IMR-90 (cell line): ENCODE measurements around the gene CAMSAP3. TPM values are rescaled to one million over a fixed set of nuclear protein-coding genes. Genes with fewer than 3 reads are reported as not detected.

Source experiments
- ATAC-seq: fragments of 200-7000 bp; cut with Tn5 transposase; 2 replicates; pipeline ENCODE4 v1.9.1; 2020; ENCODE audit warnings: low read depth, mild to moderate bottlenecking, moderate library complexity
- BruUV-seq: library from RNA; stranded (reverse); fragments of 400-500 nt; replicated peaks from 2 replicates; lab custom pipeline; 2021; lab: Mats Ljungman, UMichigan
- CTCF ChIA-PET: fragments of 300-600 bp; formaldehyde crosslinking; extraction: SDS; loops from one replicate; lab custom pipeline; 2021; ENCODE audit warnings: antibody characterized with exemption; lab: Yijun Ruan, JAX
- POLR2A ChIA-PET: fragments of 300-600 bp; sonication (Branson Sonifier 250); formaldehyde crosslinking; loops from one replicate; lab custom pipeline; 2022; ENCODE audit warnings: antibody characterized with exemption; ENCODE audit not compliant: unreplicated experiment; lab: Charles Lee
- DNase-seq: peaks from one replicate; pipeline ENCODE4 v3.0.0; 2013
- H2AFZ ChIP-seq: replicated peaks from 2 replicates; pipeline ENCODE3; 2013; ENCODE audit warnings: low read length, mild to moderate bottlenecking; ENCODE audit not compliant: poor library complexity
- H2AK5ac ChIP-seq: 2 replicates; pipeline ENCODE4 v1.6.1; 2013; ENCODE audit warnings: low read depth, low read length, inconsistent platforms
- H2AK9ac ChIP-seq: replicated peaks from 2 replicates; pipeline ENCODE3; 2013; ENCODE audit warnings: mild to moderate bottlenecking, low read depth, low read length, moderate library complexity; ENCODE audit not compliant: poor library complexity
- H2BK120ac ChIP-seq: 2 replicates; pipeline ENCODE4 v1.6.1; 2013; ENCODE audit warnings: low read depth, low read length, inconsistent platforms
- H2BK15ac ChIP-seq: 3 replicates; pipeline ENCODE4 v1.6.1; 2013; ENCODE audit warnings: low read depth, low read length, inconsistent platforms
- H2BK20ac ChIP-seq: 2 replicates; pipeline ENCODE4 v1.6.1; 2013; ENCODE audit warnings: low read depth, mild to moderate bottlenecking, inconsistent platforms, low read length, moderate library complexity
- H2BK5ac ChIP-seq: 2 replicates; pipeline ENCODE4 v1.6.1; 2013; ENCODE audit warnings: mild to moderate bottlenecking, low read depth, low read length, inconsistent platforms; ENCODE audit not compliant: poor library complexity, severe bottlenecking
- H3K14ac ChIP-seq: replicated peaks from 2 replicates; pipeline ENCODE4 v1.6.1; 2013; ENCODE audit warnings: low read depth, low read length, inconsistent platforms
- H3K18ac ChIP-seq: 2 replicates; pipeline ENCODE4 v1.6.1; 2013; ENCODE audit warnings: low read depth, low read length, control low read depth
- H3K23ac ChIP-seq: 2 replicates; pipeline ENCODE4 v1.6.1; 2013; ENCODE audit warnings: low read depth, low read length, inconsistent platforms
- H3K27ac ChIP-seq: 2 replicates; pipeline ENCODE4 v1.5.1; 2013; ENCODE audit warnings: mild to moderate bottlenecking, control low read depth, low read length; ENCODE audit not compliant: insufficient read depth
- H3K27me3 ChIP-seq: 2 replicates; pipeline ENCODE4 v1.6.1; 2013; ENCODE audit warnings: low read length; ENCODE audit not compliant: control insufficient read depth, insufficient read depth
- H3K36me3 ChIP-seq: 2 replicates; pipeline ENCODE4 v1.6.1; 2013; ENCODE audit warnings: low read length, mixed read lengths; ENCODE audit not compliant: control insufficient read depth, insufficient read depth
- H3K4ac ChIP-seq: 2 replicates; pipeline ENCODE4 v1.6.1; 2013; ENCODE audit warnings: low read depth, low read length, inconsistent platforms
- H3K4me1 ChIP-seq: 2 replicates; pipeline ENCODE4 v1.6.1; 2013; ENCODE audit warnings: low read length, mixed read lengths; ENCODE audit not compliant: control insufficient read depth, insufficient read depth
- H3K4me2 ChIP-seq: 2 replicates; pipeline ENCODE4 v1.6.1; 2013; ENCODE audit warnings: low read depth, mild to moderate bottlenecking, control low read depth, low read length, moderate library complexity
- H3K4me3 ChIP-seq: 2 replicates; pipeline ENCODE4 v1.5.1; 2013; ENCODE audit warnings: low read depth, mild to moderate bottlenecking, control low read depth, low read length, moderate library complexity; ENCODE audit not compliant: insufficient read depth
- H3K56ac ChIP-seq: 2 replicates; pipeline ENCODE4 v1.6.1; 2013; ENCODE audit warnings: low read length, inconsistent platforms; ENCODE audit not compliant: insufficient read depth; ENCODE audit errors: extremely low read depth
- H3K79me1 ChIP-seq, 2 experiments: 2 replicates each; pipeline ENCODE4 v1.6.1; 2013; ENCODE audit warnings: low read length in 2 of 2, inconsistent platforms in 1 of 2, low read depth in 1 of 2
- H3K9ac ChIP-seq: 2 replicates; pipeline ENCODE4 v1.6.1; 2013; ENCODE audit warnings: low read depth, low read length, control low read depth
- H3K9me1 ChIP-seq: 2 replicates; pipeline ENCODE4 v1.6.1; 2013; ENCODE audit warnings: low read length, inconsistent platforms; ENCODE audit not compliant: insufficient read depth
- H3K9me3 ChIP-seq: 2 replicates; pipeline ENCODE4 v1.6.1; 2013; ENCODE audit warnings: low read length; ENCODE audit not compliant: control insufficient read depth, insufficient read depth
- H4K20me1 ChIP-seq: 2 replicates; pipeline ENCODE4 v1.6.1; 2013; ENCODE audit warnings: low read length, inconsistent platforms; ENCODE audit not compliant: insufficient read depth
- H4K5ac ChIP-seq: 2 replicates; pipeline ENCODE4 v1.6.1; 2013; ENCODE audit warnings: mild to moderate bottlenecking, low read depth, low read length, control low read depth
- H4K8ac ChIP-seq, 2 experiments: 2 replicates each; pipeline ENCODE4 v1.6.1; 2013; ENCODE audit warnings: low read depth in 2 of 2, low read length in 2 of 2, control low read depth in 1 of 2, inconsistent platforms in 1 of 2
- H4K91ac ChIP-seq: 2 replicates; pipeline ENCODE4 v1.6.1; 2013; ENCODE audit warnings: low read depth, low read length, inconsistent platforms; ENCODE audit not compliant: insufficient read depth
- BHLHE40 ChIP-seq: fragments of 150-350 bp; IDR thresholded peaks from 2 replicates; pipeline ENCODE4 v1.6.1; 2016; ENCODE audit warnings: mild to moderate bottlenecking, low read depth, low read length
- CEBPB ChIP-seq: IDR thresholded peaks from 2 replicates; pipeline ENCODE4 v1.6.1; 2012; ENCODE audit warnings: low read depth, low read length, improper control_type of control experiment
- CHD1 ChIP-seq: IDR thresholded peaks from 2 replicates; pipeline ENCODE4 v1.6.1; 2012; ENCODE audit warnings: low read depth, low read length, improper control_type of control experiment
- CTCF ChIP-seq: conservative IDR thresholded peaks from 2 replicates; pipeline ENCODE4 v1.5.1; 2012; ENCODE audit warnings: mild to moderate bottlenecking, low read depth, low read length, improper control_type of control experiment
- ELK1 ChIP-seq: fragments of 150-350 bp; IDR thresholded peaks from 2 replicates; pipeline ENCODE4 v1.6.1; 2016; ENCODE audit warnings: low read depth, mild to moderate bottlenecking, low read length, moderate library complexity, borderline replicate concordance
- FOS ChIP-seq: fragments of 150-350 bp; IDR thresholded peaks from 2 replicates; pipeline ENCODE4 v1.6.1; 2016; ENCODE audit warnings: low read depth, low read length
- MAFK ChIP-seq: IDR thresholded peaks from 2 replicates; pipeline ENCODE4 v1.6.1; 2012; ENCODE audit warnings: low read depth, low read length, improper control_type of control experiment
- MAZ ChIP-seq: IDR thresholded peaks from 2 replicates; pipeline ENCODE4 v1.6.1; 2012; ENCODE audit warnings: low read depth, mild to moderate bottlenecking, low read length, improper control_type of control experiment, moderate library complexity, borderline replicate concordance
- MXI1 ChIP-seq: IDR thresholded peaks from 2 replicates; pipeline ENCODE4 v1.6.1; 2012; ENCODE audit warnings: low read depth, mild to moderate bottlenecking, low read length, moderate library complexity, borderline replicate concordance
- NFE2L2 ChIP-seq: fragments of 150-350 bp; IDR thresholded peaks from 2 replicates; pipeline ENCODE4 v1.6.1; 2016; ENCODE audit warnings: low read depth, mild to moderate bottlenecking, low read length
- POLR2A ChIP-seq: IDR thresholded peaks from 2 replicates; pipeline ENCODE4 v1.6.1; 2012; ENCODE audit warnings: mild to moderate bottlenecking, low read depth, low read length
- RAD21 ChIP-seq: IDR thresholded peaks from 2 replicates; pipeline ENCODE4 v1.6.1; 2012; ENCODE audit warnings: low read length, improper control_type of control experiment
- RCOR1 ChIP-seq: IDR thresholded peaks from 2 replicates; pipeline ENCODE4 v1.6.1; 2012; ENCODE audit warnings: mild to moderate bottlenecking, low read length, improper control_type of control experiment; ENCODE audit not compliant: insufficient replicate concordance
- RFX5 ChIP-seq: IDR thresholded peaks from 2 replicates; pipeline ENCODE4 v1.8.0; 2012; ENCODE audit warnings: low read depth, mild to moderate bottlenecking, low read length, moderate library complexity
- SMC3 ChIP-seq: fragments of 150-350 bp; IDR thresholded peaks from 2 replicates; pipeline ENCODE4 v1.6.1; 2016; ENCODE audit warnings: low read depth, mild to moderate bottlenecking, antibody characterized with exemption, low read length, moderate library complexity
- WGBS, 2 experiments: methylation state at CpG; one replicate each; pipeline versions ENCODE4 v1.1.5 to v1.1.7; 2013; ENCODE audit warnings: missing lambda C conversion rate in 2 of 2; ENCODE audit not compliant: insufficient read length in 1 of 2; ENCODE audit errors: extremely low coverage in 2 of 2; 5-methylcytosine and 5-hydroxymethylcytosine counted together
- dilution Hi-C: fragments of 300-500 bp; cut with HindIII; formaldehyde crosslinking; loops from one replicate; pipeline ENCODE4 v1.14.3; 2018; ENCODE audit warnings: low sequenced_read_pairs; ENCODE audit not compliant: unreplicated experiment
- in situ Hi-C: fragments of 300-500 bp; cut with MboI; formaldehyde crosslinking; loops from 3 replicates; pipeline ENCODE4 v1.14.3; 2019; ENCODE audit warnings: low sequenced_read_pairs, inconsistent platforms, mixed read lengths
- intact Hi-C: fragments of 100-400 bp; cut with micrococcal nuclease; formaldehyde crosslinking; loops from 2 replicates; pipeline ENCODE4 v1.10.0; 2022
- polyA plus RNA-seq, 3 experiments: library from polyadenylated mRNA; depleted of rRNA; stranded (reverse); fragments of >200 nt; gene quantifications; 2 replicates each; pipeline ENCODE4 v1.2.3, GENCODE V29; 2012; ENCODE audit warnings: low replicate concordance in 1 of 3
- total RNA-seq: library from RNA; depleted of rRNA; stranded (reverse); fragments of >200 nt; gene quantifications from 2 replicates; pipeline ENCODE4 v1.2.3, GENCODE V29; 2012
- TF ChIP-seq, protein P1 (sequence below): fragments of 150-350 bp; IDR thresholded peaks from 2 replicates; pipeline ENCODE4 v1.6.1; 2017; ENCODE audit warnings: mild to moderate bottlenecking, antibody characterized with exemption, low read length, low read depth

Gene CAMSAP3
- total and polyA plus RNA-seq, 2 of the 4 experiments (the other 2 are of a cell fraction): not detected

GRCh38 chr19:7590256-7590655 lies 5.4 kb upstream of the CAMSAP3 start:
- Histone ChIP-seq H4K8ac (no peak overlapping the region), H2BK120ac (no peak overlapping the region), H2BK15ac (no peak overlapping the region), H2BK5ac (no peak overlapping the region), H3K4ac (no peak overlapping the region), H3K79me1 (no peaks in the 10 kb centered on the region), H4K91ac (no peak overlapping the region), H2AK9ac (peak overlapping the region; percentile 42), H3K23ac (no peak overlapping the region), H3K4me2 (no peak overlapping the region), H3K27ac (no peak overlapping the region), H3K18ac (no peak overlapping the region), H3K56ac (no peak overlapping the region), H2AK5ac (no peak overlapping the region), H4K5ac (no peak overlapping the region), H3K9me1 (no peaks in the 10 kb centered on the region), H2AFZ (no peak overlapping the region), H3K9ac (no peak overlapping the region), H4K20me1 (no peaks in the 10 kb centered on the region), H3K9me3 (no peaks in the 10 kb centered on the region), H3K14ac (no peak overlapping the region), H3K4me3 (no peak overlapping the region), H3K27me3 (peaks cover 11% of the 10 kb centered on the region), H2BK20ac (no peak overlapping the region), H3K4me1 (no peaks in the 10 kb centered on the region), H3K36me3 (no peaks in the 10 kb centered on the region)
- ATAC-seq (no peak), DNase-seq (no peak)
- 0% methylated on average over 1 of the region's 8 CpGs; no CpG with 5 or more reads in 1 of the 2 experiments for WGBS, 2 experiments
- ChIA-PET POLR2A (no interaction called here), CTCF (no interaction called here)
- in situ Hi-C loops: no loop called here
- intact Hi-C loops: no loop called here
- dilution Hi-C loops: no loop called here
- TF ChIP-seq MXI1 (no peak), POLR2A (no peak), MAFK (no peak), RCOR1 (no peak), SMC3 (no peak), ELK1 (no peak), FOS (no peak), BHLHE40 (no peak), CEBPB (no peak), RAD21 (no peak), MAZ (no peak), NFE2L2 (no peak), CHD1 (no peak), RFX5 (no peak), CTCF (no peak)
- TF ChIP-seq, protein P1, sequence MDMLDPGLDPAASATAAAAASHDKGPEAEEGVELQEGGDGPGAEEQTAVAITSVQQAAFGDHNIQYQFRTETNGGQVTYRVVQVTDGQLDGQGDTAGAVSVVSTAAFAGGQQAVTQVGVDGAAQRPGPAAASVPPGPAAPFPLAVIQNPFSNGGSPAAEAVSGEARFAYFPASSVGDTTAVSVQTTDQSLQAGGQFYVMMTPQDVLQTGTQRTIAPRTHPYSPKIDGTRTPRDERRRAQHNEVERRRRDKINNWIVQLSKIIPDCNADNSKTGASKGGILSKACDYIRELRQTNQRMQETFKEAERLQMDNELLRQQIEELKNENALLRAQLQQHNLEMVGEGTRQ: no peak
- no TSS peak for BruUV-seq
